ENCODE data around the gene SMCO1.
"Not testable (repeated sequence)": the region's sequence is repeated elsewhere in the genome, so short reads cannot be mapped to it uniquely, and the experiment has no call there.

Gene SMCO1

GRCh38 chr3:196458063-196458462 lies 57.1 kb downstream of the SMCO1 start (continued):
- TF ChIP-seq TCF4 (CRISPR knock-in tag; IDR thresholded peaks at IDR 0.05; ENCODE audit: borderline replicate concordance) (no peak), ZNF70 (CRISPR knock-in tag; IDR thresholded peaks at IDR 0.05) (no peak), TOX (CRISPR knock-in tag; IDR thresholded peaks at IDR 0.05; ENCODE audit: borderline replicate concordance) (no peak), CSDC2 (CRISPR knock-in tag; IDR thresholded peaks at IDR 0.05) (no peak), BACH2 (CRISPR knock-in tag; IDR thresholded peaks at IDR 0.05; ENCODE audit: borderline replicate concordance) (no peak)

GRCh38 chr3:196457470-196457869 lies 57.7 kb downstream of the SMCO1 start:
- ATAC-seq, result not testable (repeated sequence)

Measured in SK-N-SH treated with all-trans-retinoic acid at 6 μM for 48 hours (cell line).